ENCODE measurements around the gene BMPER. TPM values are rescaled to one million over a fixed set of nuclear protein-coding genes. Genes with fewer than 3 reads are reported as not detected.

The BMPER gene
- total RNA-seq, 3 donors from 2014 or later (not counting 1 experiment from before 2014, with no cell fraction given), result 0.32 to 0.64 (median 0.50) TPM

DNA sequence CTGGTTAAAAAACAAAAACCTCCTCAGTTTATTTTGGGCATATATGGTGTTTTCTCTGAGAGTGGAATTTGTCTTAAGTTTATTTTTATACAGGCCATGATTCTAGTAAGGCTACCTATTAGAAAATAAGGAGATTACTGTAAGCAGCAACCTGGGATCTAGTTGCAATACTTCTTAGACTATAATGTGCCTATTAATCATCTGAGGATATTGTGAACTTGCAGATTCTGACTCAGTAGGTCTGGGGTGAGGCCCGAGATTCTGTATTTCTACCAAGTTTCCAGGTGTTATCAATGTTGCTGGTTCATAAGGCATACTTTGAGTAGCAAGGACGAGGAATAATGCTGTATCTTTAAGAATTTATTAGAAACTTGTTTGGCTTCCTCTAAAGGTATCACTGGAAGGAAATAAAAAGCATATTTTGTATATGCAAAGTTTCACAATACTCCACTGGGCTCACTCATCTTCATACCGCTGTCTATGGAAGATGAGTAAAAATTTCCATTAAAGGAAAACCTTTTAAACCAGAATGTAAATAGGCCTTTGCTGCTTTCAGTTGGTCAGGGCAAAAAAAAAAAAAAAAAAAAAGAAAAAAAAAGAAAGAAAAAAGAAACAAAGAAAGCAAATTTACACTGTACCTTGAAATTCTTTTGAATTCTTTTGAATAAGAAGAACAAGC, 105.8 kb downstream of the BMPER start:
- no peaks in the 10 kb centered on the region for H3K27me3 ChIP-seq (ENCODE audit: control insufficient read depth, insufficient read depth, low read length)
- no peaks in the 10 kb centered on the region for H3K9me3 ChIP-seq (ENCODE audit: control insufficient read depth, insufficient read depth, low read length)
- DNase-seq (no peak), ATAC-seq (no peak)
- intact Hi-C loops (cut with micrococcal nuclease), result no loop called here
- peaks cover 4 to 9% of the 10 kb centered on the region in 2 donors for H3K27me3 Mint-ChIP-seq (ENCODE audit: low read depth in 2 of 2)
- H3K36me3 Mint-ChIP-seq, result no peaks in the 10 kb centered on the region
- H3K9me3 Mint-ChIP-seq, result peaks cover 3% of the 10 kb centered on the region in 2 donors
- WGBS (ENCODE audit: insufficient coverage), result 43% methylated on average over 2 of the region's 3 CpGs
- TF ChIP-seq, protein P1, sequence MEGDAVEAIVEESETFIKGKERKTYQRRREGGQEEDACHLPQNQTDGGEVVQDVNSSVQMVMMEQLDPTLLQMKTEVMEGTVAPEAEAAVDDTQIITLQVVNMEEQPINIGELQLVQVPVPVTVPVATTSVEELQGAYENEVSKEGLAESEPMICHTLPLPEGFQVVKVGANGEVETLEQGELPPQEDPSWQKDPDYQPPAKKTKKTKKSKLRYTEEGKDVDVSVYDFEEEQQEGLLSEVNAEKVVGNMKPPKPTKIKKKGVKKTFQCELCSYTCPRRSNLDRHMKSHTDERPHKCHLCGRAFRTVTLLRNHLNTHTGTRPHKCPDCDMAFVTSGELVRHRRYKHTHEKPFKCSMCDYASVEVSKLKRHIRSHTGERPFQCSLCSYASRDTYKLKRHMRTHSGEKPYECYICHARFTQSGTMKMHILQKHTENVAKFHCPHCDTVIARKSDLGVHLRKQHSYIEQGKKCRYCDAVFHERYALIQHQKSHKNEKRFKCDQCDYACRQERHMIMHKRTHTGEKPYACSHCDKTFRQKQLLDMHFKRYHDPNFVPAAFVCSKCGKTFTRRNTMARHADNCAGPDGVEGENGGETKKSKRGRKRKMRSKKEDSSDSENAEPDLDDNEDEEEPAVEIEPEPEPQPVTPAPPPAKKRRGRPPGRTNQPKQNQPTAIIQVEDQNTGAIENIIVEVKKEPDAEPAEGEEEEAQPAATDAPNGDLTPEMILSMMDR (IDR thresholded peaks at IDR 0.05), result no peak
- H3K4me1 ChIP-seq (ENCODE audit: control insufficient read depth, insufficient read depth, low read length), result no peaks in the 10 kb centered on the region
- H3K27ac Mint-ChIP-seq, result no peak overlapping the region
- no peak overlapping the region for H3K4me3 ChIP-seq (ENCODE audit: low read length)
- H3K27ac ChIP-seq (ENCODE audit: low read length), result no peak overlapping the region
- H3K4me3 Mint-ChIP-seq, result no peak overlapping the region
- no peaks in the 10 kb centered on the region for H3K4me1 Mint-ChIP-seq
- no peaks in the 10 kb centered on the region for H3K36me3 ChIP-seq (ENCODE audit: control insufficient read depth, insufficient read depth, low read length)

DNA sequence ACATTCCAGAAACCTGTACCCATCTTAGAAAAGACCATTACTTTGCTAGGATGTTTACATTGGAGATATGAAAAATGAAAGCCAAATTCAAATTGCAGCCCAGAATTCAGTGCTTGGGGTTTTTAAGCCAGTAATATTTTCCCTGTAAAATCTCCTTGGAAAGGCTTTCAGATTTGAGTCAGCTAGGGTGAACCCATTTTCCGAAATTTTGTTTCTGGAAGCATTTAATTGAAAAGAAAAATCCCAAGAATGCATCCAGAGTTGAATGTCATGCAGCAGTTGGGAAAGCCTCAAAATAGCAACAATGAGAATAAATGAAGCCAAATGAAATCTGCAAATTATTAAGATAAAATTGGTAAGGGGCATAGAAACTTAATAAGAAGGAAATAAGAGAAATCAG, 106.4 kb downstream of the BMPER start:
- Histone ChIP-seq H3K4me3 (ENCODE audit: low read length) (no peak overlapping the region), H3K9me3 (ENCODE audit: control insufficient read depth, insufficient read depth, low read length) (no peaks in the 10 kb centered on the region), H3K27ac (ENCODE audit: low read length) (no peak overlapping the region), H3K4me1 (ENCODE audit: control insufficient read depth, insufficient read depth, low read length) (no peaks in the 10 kb centered on the region), H3K27me3 (ENCODE audit: control insufficient read depth, insufficient read depth, low read length) (no peaks in the 10 kb centered on the region), H3K36me3 (ENCODE audit: control insufficient read depth, insufficient read depth, low read length) (no peaks in the 10 kb centered on the region)
- Mint-ChIP-seq H3K27me3 (ENCODE audit: low read depth in 2 of 2) (peaks cover 4 to 9% of the 10 kb centered on the region in 2 donors), H3K9me3 (peaks cover 3% of the 10 kb centered on the region in 2 donors), H3K27ac (no peak overlapping the region), H3K4me3 (no peak overlapping the region), H3K4me1 (no peaks in the 10 kb centered on the region), H3K36me3 (no peaks in the 10 kb centered on the region)
- TF ChIP-seq, protein P1 (IDR thresholded peaks at IDR 0.05), result no peak
- WGBS (ENCODE audit: insufficient coverage), result 75% methylated on average over 1 of the region's 1 CpG
- DNase-seq (no peak), ATAC-seq (no peak)
- intact Hi-C loops (cut with micrococcal nuclease), result no loop called here

DNA sequence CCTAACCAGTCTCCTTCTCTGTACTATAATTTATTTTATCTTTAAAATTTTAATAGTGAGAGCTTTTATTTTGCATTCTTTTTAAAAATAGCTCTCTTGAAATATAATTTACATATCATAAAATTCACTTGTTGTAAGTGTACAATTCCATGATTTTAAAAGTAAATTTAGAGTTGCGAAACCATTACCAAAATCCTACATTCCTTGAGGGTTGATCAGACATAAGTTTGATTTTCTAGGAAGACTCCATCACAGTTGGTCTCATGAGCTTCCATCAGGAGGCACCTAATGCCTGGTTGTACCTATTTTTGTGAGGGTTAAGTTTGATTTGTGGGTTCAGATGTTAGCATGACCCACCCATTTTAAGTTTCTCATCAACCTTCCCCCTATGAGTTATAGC, 108.1 kb downstream of the BMPER start:
- TF ChIP-seq, protein P1 (IDR thresholded peaks at IDR 0.05), result no peak
- ATAC-seq (no peak), DNase-seq (no peak)
- Mint-ChIP-seq H3K4me1 (no peaks in the 10 kb centered on the region), H3K27me3 (ENCODE audit: low read depth in 2 of 2) (peaks cover 4 to 9% of the 10 kb centered on the region in 2 donors), H3K4me3 (no peak overlapping the region), H3K36me3 (no peaks in the 10 kb centered on the region), H3K27ac (no peak overlapping the region), H3K9me3 (peaks cover 3% of the 10 kb centered on the region in 2 donors)
- no peak overlapping the region for H3K4me3 ChIP-seq (ENCODE audit: low read length)
- H3K27me3 ChIP-seq (ENCODE audit: control insufficient read depth, insufficient read depth, low read length), result no peaks in the 10 kb centered on the region
- H3K36me3 ChIP-seq (ENCODE audit: control insufficient read depth, insufficient read depth, low read length), result no peaks in the 10 kb centered on the region
- WGBS (ENCODE audit: insufficient coverage), result no CpG with 5 or more reads among the region's 1 CpG
- H3K4me1 ChIP-seq (ENCODE audit: control insufficient read depth, insufficient read depth, low read length), result no peaks in the 10 kb centered on the region
- no peaks in the 10 kb centered on the region for H3K9me3 ChIP-seq (ENCODE audit: control insufficient read depth, insufficient read depth, low read length)
- intact Hi-C loops (cut with micrococcal nuclease), result no loop called here
- H3K27ac ChIP-seq (ENCODE audit: low read length), result no peak overlapping the region

DNA sequence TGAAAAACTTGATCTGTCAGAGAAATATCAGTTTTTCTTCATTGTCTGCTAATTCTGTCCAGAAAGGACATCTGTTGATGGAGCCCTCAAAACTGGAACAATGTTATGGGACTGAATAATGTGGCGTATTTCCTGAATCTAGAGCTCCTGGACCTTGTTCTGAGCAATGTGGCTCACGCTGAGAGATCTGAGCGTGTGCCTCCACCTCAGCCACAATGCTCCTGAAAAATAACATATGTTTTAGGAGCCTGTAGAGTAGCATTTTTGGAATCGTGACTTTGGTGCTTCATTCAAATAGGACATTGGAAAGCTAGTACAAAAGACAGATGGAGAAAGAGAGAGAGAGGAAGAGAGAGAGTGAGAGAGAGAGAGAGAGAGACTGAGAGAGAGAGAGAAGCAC, 110.3 kb downstream of the BMPER start:
- DNase-seq (no peak), ATAC-seq (no peak)
- WGBS (ENCODE audit: insufficient coverage), result 84% methylated on average over 4 of the region's 4 CpGs
- H3K27me3 ChIP-seq (ENCODE audit: control insufficient read depth, insufficient read depth, low read length), result no peaks in the 10 kb centered on the region
- intact Hi-C loops (cut with micrococcal nuclease), result no loop called here
- no peak overlapping the region for H3K4me3 Mint-ChIP-seq
- H3K9me3 ChIP-seq (ENCODE audit: control insufficient read depth, insufficient read depth, low read length), result no peaks in the 10 kb centered on the region
- H3K27me3 Mint-ChIP-seq (ENCODE audit: low read depth in 2 of 2), result peaks cover 8 to 9% of the 10 kb centered on the region in 2 donors
- no peaks in the 10 kb centered on the region for H3K36me3 ChIP-seq (ENCODE audit: control insufficient read depth, insufficient read depth, low read length)
- no peak overlapping the region for H3K27ac ChIP-seq (ENCODE audit: low read length)
- TF ChIP-seq, protein P1 (IDR thresholded peaks at IDR 0.05), result no peak
- H3K36me3 Mint-ChIP-seq, result no peaks in the 10 kb centered on the region
- no peak overlapping the region for H3K27ac Mint-ChIP-seq
- H3K4me1 ChIP-seq (ENCODE audit: control insufficient read depth, insufficient read depth, low read length), result no peaks in the 10 kb centered on the region
- H3K9me3 Mint-ChIP-seq, result peaks cover 0 to 3% of the 10 kb centered on the region in 2 donors
- no peak overlapping the region for H3K4me3 ChIP-seq (ENCODE audit: low read length)
- H3K4me1 Mint-ChIP-seq, result no peaks in the 10 kb centered on the region
